K562 (cell line): Measurements from ENCODE around the gene PIN1.

ENCODE experiments used
- ASH1L ChIP-seq: fragments of 450-650 bp; IDR thresholded peaks from 2 replicates; pipeline ENCODE4 v1.6.1; 2018; ENCODE audit warnings: borderline replicate concordance, mild to moderate bottlenecking, low read depth; ENCODE audit not compliant: partially characterized antibody
- EZH2 ChIP-seq: IDR thresholded peaks from 2 replicates; pipeline ENCODE4 v1.6.1; 2012; ENCODE audit warnings: low read depth, mild to moderate bottlenecking, inconsistent platforms, low read length, borderline replicate concordance
- FOXP1 ChIP-seq: sonication (generic); formaldehyde crosslinking; IDR thresholded peaks from 2 replicates; pipeline ENCODE4 v1.8.0; 2022; ENCODE audit warnings: mild to moderate bottlenecking, missing genetic modification reagents
- KDM1A ChIP-seq, 2 experiments: fragments of 450-650 bp; IDR thresholded peaks; 2 replicates each; pipeline ENCODE4 v1.6.1; 2016; ENCODE audit warnings: mild to moderate bottlenecking in 2 of 2
- NFRKB ChIP-seq: fragments of 450-650 bp; IDR thresholded peaks from 2 replicates; pipeline ENCODE4 v1.6.1; 2016; ENCODE audit warnings: low read depth
- POLR2A ChIP-seq: fragments of 450-650 bp; conservative IDR thresholded peaks from 2 replicates; pipeline ENCODE4 v1.6.1; 2016
- POLR2AphosphoS2 ChIP-seq: IDR thresholded peaks from 2 replicates; pipeline ENCODE4 v1.6.1; 2012; ENCODE audit warnings: low read length, improper control_type of control experiment
- RFX1 ChIP-seq: fragments of 450-650 bp; IDR thresholded peaks from 2 replicates; pipeline ENCODE4 v1.6.1; 2016; ENCODE audit warnings: mild to moderate bottlenecking, moderate library complexity
- SP1 ChIP-seq: sonication (generic); formaldehyde crosslinking; IDR thresholded peaks from 2 replicates; pipeline ENCODE4 v1.8.1; 2022; ENCODE audit warnings: mild to moderate bottlenecking, missing genetic modification reagents
- TCF7L2 ChIP-seq: fragments of 150-350 bp; IDR thresholded peaks from 2 replicates; pipeline ENCODE4 v1.6.1; 2016; ENCODE audit warnings: low read depth, mild to moderate bottlenecking, low read length, moderate library complexity
- ZNF589 ChIP-seq: fragments of 200-800 bp; sonication (Bioruptor generic); IDR thresholded peaks from 2 replicates; pipeline ENCODE4 v1.6.1; 2016; ENCODE audit warnings: low read depth, missing genetic modification characterization, missing compliant biosample characterization
- ZNF644 ChIP-seq: fragments of 200-800 bp; sonication (Bioruptor generic); IDR thresholded peaks from 2 replicates; pipeline ENCODE4 v1.6.1; 2016; ENCODE audit warnings: low read depth, missing genetic modification characterization, missing compliant biosample characterization
- TF ChIP-seq, protein P1 (sequence below): sonication (generic); formaldehyde crosslinking; IDR thresholded peaks from 2 replicates; pipeline ENCODE4 v1.8.0; 2023; ENCODE audit warnings: mild to moderate bottlenecking, missing genetic modification reagents

DNA sequence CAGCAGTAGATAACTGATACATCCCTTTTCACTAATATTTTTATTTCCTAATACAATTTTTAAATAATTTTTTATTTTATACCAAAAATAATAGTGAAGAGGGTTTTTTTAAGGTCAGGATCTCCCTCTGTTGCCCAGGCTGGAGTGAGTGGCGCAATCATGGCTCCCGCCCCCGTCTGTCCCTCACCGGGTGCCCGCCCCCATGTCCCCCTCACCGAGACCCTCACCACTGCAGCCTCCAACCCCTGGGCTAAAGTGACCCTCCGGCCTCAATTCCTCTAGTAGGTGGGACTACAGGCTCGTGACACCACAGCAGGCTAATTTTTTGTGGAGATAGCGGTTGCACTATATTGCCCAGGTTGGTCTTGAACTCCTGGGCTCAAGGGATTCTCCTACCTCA, 48.8 kb upstream of the PIN1 start:
- TF ChIP-seq TCF7L2, result no peak
- no peak for TF ChIP-seq FOXP1 (CRISPR knock-in tag)
- no peak for TF ChIP-seq EZH2
- no peak for TF ChIP-seq ASH1L
- no peak for TF ChIP-seq ZNF644
- no peak for TF ChIP-seq ZNF589 (CRISPR knock-in tag)
- TF ChIP-seq POLR2A, result no peak
- TF ChIP-seq KDM1A (IDR thresholded peaks at IDR 0.05), result no peak
- TF ChIP-seq POLR2AphosphoS2, result no peak
- no peak; the same call in 1 of the 2 replicates for TF ChIP-seq NFRKB
- TF ChIP-seq, protein P1, sequence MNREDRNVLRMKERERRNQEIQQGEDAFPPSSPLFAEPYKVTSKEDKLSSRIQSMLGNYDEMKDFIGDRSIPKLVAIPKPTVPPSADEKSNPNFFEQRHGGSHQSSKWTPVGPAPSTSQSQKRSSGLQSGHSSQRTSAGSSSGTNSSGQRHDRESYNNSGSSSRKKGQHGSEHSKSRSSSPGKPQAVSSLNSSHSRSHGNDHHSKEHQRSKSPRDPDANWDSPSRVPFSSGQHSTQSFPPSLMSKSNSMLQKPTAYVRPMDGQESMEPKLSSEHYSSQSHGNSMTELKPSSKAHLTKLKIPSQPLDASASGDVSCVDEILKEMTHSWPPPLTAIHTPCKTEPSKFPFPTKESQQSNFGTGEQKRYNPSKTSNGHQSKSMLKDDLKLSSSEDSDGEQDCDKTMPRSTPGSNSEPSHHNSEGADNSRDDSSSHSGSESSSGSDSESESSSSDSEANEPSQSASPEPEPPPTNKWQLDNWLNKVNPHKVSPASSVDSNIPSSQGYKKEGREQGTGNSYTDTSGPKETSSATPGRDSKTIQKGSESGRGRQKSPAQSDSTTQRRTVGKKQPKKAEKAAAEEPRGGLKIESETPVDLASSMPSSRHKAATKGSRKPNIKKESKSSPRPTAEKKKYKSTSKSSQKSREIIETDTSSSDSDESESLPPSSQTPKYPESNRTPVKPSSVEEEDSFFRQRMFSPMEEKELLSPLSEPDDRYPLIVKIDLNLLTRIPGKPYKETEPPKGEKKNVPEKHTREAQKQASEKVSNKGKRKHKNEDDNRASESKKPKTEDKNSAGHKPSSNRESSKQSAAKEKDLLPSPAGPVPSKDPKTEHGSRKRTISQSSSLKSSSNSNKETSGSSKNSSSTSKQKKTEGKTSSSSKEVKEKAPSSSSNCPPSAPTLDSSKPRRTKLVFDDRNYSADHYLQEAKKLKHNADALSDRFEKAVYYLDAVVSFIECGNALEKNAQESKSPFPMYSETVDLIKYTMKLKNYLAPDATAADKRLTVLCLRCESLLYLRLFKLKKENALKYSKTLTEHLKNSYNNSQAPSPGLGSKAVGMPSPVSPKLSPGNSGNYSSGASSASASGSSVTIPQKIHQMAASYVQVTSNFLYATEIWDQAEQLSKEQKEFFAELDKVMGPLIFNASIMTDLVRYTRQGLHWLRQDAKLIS (CRISPR knock-in tag), result no peak
- TF ChIP-seq SP1 (CRISPR knock-in tag), result no peak
- TF ChIP-seq RFX1, result no peak
